Endodermal cell (in vitro differentiated cells): ENCODE measurements around the gene ZNF516. TPM values are rescaled to one million over a fixed set of nuclear protein-coding genes. Genes with fewer than 3 reads are reported as not detected.

ENCODE experiments used
- DNase-seq: peaks from one replicate; pipeline ENCODE4 v3.0.0-alpha.2; 2017
- H3K27ac ChIP-seq: 2 replicates; pipeline ENCODE4 v1.5.1; 2013; ENCODE audit warnings: mild to moderate bottlenecking, low read depth, low read length, moderate library complexity
- H3K27me3 ChIP-seq: 2 replicates; pipeline ENCODE4 v1.6.1; 2013; ENCODE audit warnings: mild to moderate bottlenecking, low read length, moderate library complexity; ENCODE audit not compliant: insufficient read depth, control insufficient read depth, poor library complexity, severe bottlenecking
- H3K36me3 ChIP-seq: 2 replicates; pipeline ENCODE4 v1.7.0; 2013; ENCODE audit warnings: mild to moderate bottlenecking, low read length, moderate library complexity; ENCODE audit not compliant: control insufficient read depth, insufficient read depth
- H3K4me1 ChIP-seq: one replicate; pipeline ENCODE4 v1.7.0; 2013; ENCODE audit warnings: low read length; ENCODE audit not compliant: control insufficient read depth, insufficient read depth
- H3K4me3 ChIP-seq: 2 replicates; pipeline ENCODE4 v1.5.1; 2013; ENCODE audit warnings: mild to moderate bottlenecking, low read length, moderate library complexity
- H3K9ac ChIP-seq: 2 replicates; pipeline ENCODE4 v1.6.1; 2013; ENCODE audit warnings: mild to moderate bottlenecking, low read length, moderate library complexity; ENCODE audit not compliant: poor library complexity, severe bottlenecking; ENCODE audit errors: extremely low read depth
- H3K9me3 ChIP-seq: 2 replicates; pipeline ENCODE4 v1.6.1; 2013; ENCODE audit warnings: mild to moderate bottlenecking, low read length, moderate library complexity; ENCODE audit not compliant: control insufficient read depth
- H3K27ac Mint-ChIP-seq: 2 replicates; pipeline ENCODE4 v1.8.0; 2020; ENCODE audit warnings: mixed read lengths
- H3K27me3 Mint-ChIP-seq: 2 replicates; pipeline ENCODE4 v1.8.0; 2021; ENCODE audit warnings: mild to moderate bottlenecking, mixed read lengths; ENCODE audit not compliant: insufficient read depth
- H3K36me3 Mint-ChIP-seq: 2 replicates; pipeline ENCODE4 v1.8.0; 2020; ENCODE audit warnings: low read depth, mixed read lengths
- H3K4me1 Mint-ChIP-seq: 2 replicates; pipeline ENCODE4 v1.8.0; 2020; ENCODE audit warnings: mixed read lengths
- H3K4me3 Mint-ChIP-seq: 2 replicates; pipeline ENCODE4 v1.8.0; 2020; ENCODE audit warnings: mild to moderate bottlenecking, moderate library complexity, mixed read lengths
- H3K9me3 Mint-ChIP-seq: 2 replicates; pipeline ENCODE4 v1.8.0; 2020; ENCODE audit warnings: mild to moderate bottlenecking, mixed read lengths
- CTCF ChIP-seq: fragments of 200-600 bp; sonication (generic); conservative IDR thresholded peaks from 2 replicates; pipeline ENCODE4 v1.5.0; 2021; ENCODE audit warnings: antibody characterized with exemption, mild to moderate bottlenecking
- WGBS, 2 experiments: methylation state at CpG; one replicate each; pipeline versions ENCODE4 v1.1.5 to v1.1.7; 2013; ENCODE audit warnings: missing lambda C conversion rate in 2 of 2, mixed read lengths in 1 of 2; ENCODE audit not compliant: insufficient coverage in 1 of 2, insufficient read length in 1 of 2; 5-methylcytosine and 5-hydroxymethylcytosine counted together
- total RNA-seq, 2 donors: library from RNA; stranded (reverse); fragmentation: NEBNext Ultra II Directional in 1 of 2; extraction: Animal tissue kit (Norgen Biotek cat#: 25700) in 1 of 2; gene quantifications; 2 replicates in 1 of 2; 3 replicates in 1 of 2; pipeline ENCODE4 v1.2.1, GENCODE V29; 2021

The ZNF516 gene
- total RNA-seq, 2 donors from 2014 or later = 60.2 to 77.9 TPM

- Mint-ChIP-seq H3K4me3 (no peak overlapping the region), H3K36me3 (no peaks in the 10 kb centered on the region), H3K27ac (no peak overlapping the region), H3K27me3 (peaks cover 5% of the 10 kb centered on the region), H3K9me3 (no peaks in the 10 kb centered on the region), H3K4me1 (peaks cover 26% of the 10 kb centered on the region)
- no peak overlapping the region for H3K9ac ChIP-seq
- no peaks in the 10 kb centered on the region for H3K36me3 ChIP-seq
- WGBS, 2 experiments = 95 to 97% methylated on average over 6 to 10 of the region's 10 CpGs
- no peak overlapping the region for H3K27ac ChIP-seq
- no peaks in the 10 kb centered on the region for H3K27me3 ChIP-seq
- no peak for TF ChIP-seq CTCF
- H3K4me1 ChIP-seq = no peaks in the 10 kb centered on the region
- H3K9me3 ChIP-seq = no peaks in the 10 kb centered on the region
- H3K4me3 ChIP-seq = no peak overlapping the region
- no peak for DNase-seq
Observed at GRCh38 chr18:76514573-76514972, 19.5 kb upstream of the ZNF516 start.

GRCh38 chr18:76507830-76508385 lies 12.9 kb upstream of the ZNF516 start:
- WGBS, 2 experiments = 95% methylated on average over 12 to 17 of the region's 17 CpGs
- H3K4me3 Mint-ChIP-seq = no peak overlapping the region
- Histone ChIP-seq H3K36me3 (no peaks in the 10 kb centered on the region), H3K9ac (no peak overlapping the region), H3K4me3 (no peak overlapping the region), H3K27me3 (no peaks in the 10 kb centered on the region), H3K4me1 (no peaks in the 10 kb centered on the region), H3K9me3 (no peaks in the 10 kb centered on the region), H3K27ac (no peak overlapping the region)
- peaks cover 9% of the 10 kb centered on the region for H3K27me3 Mint-ChIP-seq
- peaks cover 15% of the 10 kb centered on the region for H3K4me1 Mint-ChIP-seq
- no peaks in the 10 kb centered on the region for H3K36me3 Mint-ChIP-seq
- no peak overlapping the region for H3K27ac Mint-ChIP-seq
- H3K9me3 Mint-ChIP-seq = no peaks in the 10 kb centered on the region
- no peak for DNase-seq
- no peak for TF ChIP-seq CTCF

GRCh38 chr18:76506974-76507764 lies 12.1 kb upstream of the ZNF516 start:
- no peak for DNase-seq
- Histone ChIP-seq H3K9ac (no peak overlapping the region), H3K9me3 (no peaks in the 10 kb centered on the region), H3K36me3 (no peaks in the 10 kb centered on the region), H3K27ac (no peak overlapping the region), H3K4me1 (no peaks in the 10 kb centered on the region), H3K4me3 (no peak overlapping the region), H3K27me3 (no peaks in the 10 kb centered on the region)
- H3K27ac Mint-ChIP-seq = no peak overlapping the region
- WGBS, 2 experiments = 92 to 98% methylated on average over 15 to 21 of the region's 21 CpGs
- H3K9me3 Mint-ChIP-seq = no peaks in the 10 kb centered on the region
- TF ChIP-seq CTCF = no peak
- no peak overlapping the region for H3K4me3 Mint-ChIP-seq
- peaks cover 15% of the 10 kb centered on the region for H3K4me1 Mint-ChIP-seq
- peaks cover 10% of the 10 kb centered on the region for H3K27me3 Mint-ChIP-seq
- H3K36me3 Mint-ChIP-seq = no peaks in the 10 kb centered on the region
